Bronchial epithelial cell (primary cell): Measurements from ENCODE around the gene KLB. TPM values are rescaled to one million over a fixed set of nuclear protein-coding genes. Genes with fewer than 3 reads are reported as not detected.

Experiments used
- DNase-seq: peaks from one replicate; pipeline ENCODE4 v3.0.0-alpha.2; 2010; ENCODE audit warnings: low read depth
- FAIRE-seq: peaks from 2 replicates; lab custom pipeline; 2011; peaks lifted over from hg19 to GRCh38; lab: Jason Lieb, UNC
- H3K27me3 ChIP-seq: 2 replicates; pipeline ENCODE4 v1.5.1; 2011; ENCODE audit warnings: low read length; ENCODE audit not compliant: control insufficient read depth, insufficient read depth
- H3K36me3 ChIP-seq: 2 replicates; pipeline ENCODE4 v1.5.1; 2011; ENCODE audit warnings: low read length; ENCODE audit not compliant: control insufficient read depth, insufficient read depth
- H3K4me3 ChIP-seq: 2 replicates; pipeline ENCODE4 v1.5.1; 2011; ENCODE audit warnings: mild to moderate bottlenecking, low read depth, low read length, control low read depth
- total RNA-seq: library from RNA; depleted of rRNA; stranded (reverse); fragments of >200 nt; gene quantifications from 2 replicates; pipeline ENCODE4 v1.2.1, GENCODE V29; 2014
- TF ChIP-seq, protein P1 (sequence below): IDR thresholded peaks from 2 replicates; pipeline ENCODE4 v1.5.1; 2011; ENCODE audit warnings: mild to moderate bottlenecking, moderate library complexity, low read length, control low read depth, inconsistent platforms; ENCODE audit not compliant: insufficient read depth, severe bottlenecking

KLB gene
- total RNA-seq, 1 donor from 2014 or later = under 0.01 TPM

- Histone ChIP-seq H3K36me3 (no peaks in the 10 kb centered on the region), H3K4me3 (no peak overlapping the region), H3K27me3 (no peaks in the 10 kb centered on the region)
- DNase-seq = no peak
- no peak for FAIRE-seq
- TF ChIP-seq, protein P1, sequence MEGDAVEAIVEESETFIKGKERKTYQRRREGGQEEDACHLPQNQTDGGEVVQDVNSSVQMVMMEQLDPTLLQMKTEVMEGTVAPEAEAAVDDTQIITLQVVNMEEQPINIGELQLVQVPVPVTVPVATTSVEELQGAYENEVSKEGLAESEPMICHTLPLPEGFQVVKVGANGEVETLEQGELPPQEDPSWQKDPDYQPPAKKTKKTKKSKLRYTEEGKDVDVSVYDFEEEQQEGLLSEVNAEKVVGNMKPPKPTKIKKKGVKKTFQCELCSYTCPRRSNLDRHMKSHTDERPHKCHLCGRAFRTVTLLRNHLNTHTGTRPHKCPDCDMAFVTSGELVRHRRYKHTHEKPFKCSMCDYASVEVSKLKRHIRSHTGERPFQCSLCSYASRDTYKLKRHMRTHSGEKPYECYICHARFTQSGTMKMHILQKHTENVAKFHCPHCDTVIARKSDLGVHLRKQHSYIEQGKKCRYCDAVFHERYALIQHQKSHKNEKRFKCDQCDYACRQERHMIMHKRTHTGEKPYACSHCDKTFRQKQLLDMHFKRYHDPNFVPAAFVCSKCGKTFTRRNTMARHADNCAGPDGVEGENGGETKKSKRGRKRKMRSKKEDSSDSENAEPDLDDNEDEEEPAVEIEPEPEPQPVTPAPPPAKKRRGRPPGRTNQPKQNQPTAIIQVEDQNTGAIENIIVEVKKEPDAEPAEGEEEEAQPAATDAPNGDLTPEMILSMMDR = no peak
Measured at GRCh38 chr4:39486221-39486804, 79.6 kb downstream of the KLB start.

DNA sequence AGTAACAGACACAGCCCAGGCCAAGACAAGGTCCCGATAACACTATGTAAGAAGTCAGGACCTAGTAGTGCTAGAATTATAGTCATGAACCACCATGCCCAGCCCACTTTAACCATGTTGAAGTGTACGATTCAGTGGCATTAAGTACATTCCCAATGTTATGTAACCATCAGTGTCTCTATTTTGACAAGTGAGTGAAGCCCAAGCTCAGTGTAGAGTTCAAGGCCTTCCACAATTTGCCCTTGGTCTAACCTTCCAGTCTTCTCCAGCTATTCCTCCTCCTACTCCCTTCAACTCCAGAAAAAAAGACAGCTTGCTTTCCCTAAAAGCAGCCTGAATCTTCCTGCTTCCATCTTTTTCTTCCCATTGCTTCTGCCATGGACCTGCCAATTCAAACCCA, 83.6 kb downstream of the KLB start:
- Histone ChIP-seq H3K36me3 (no peaks in the 10 kb centered on the region), H3K4me3 (no peak overlapping the region), H3K27me3 (no peaks in the 10 kb centered on the region)
- FAIRE-seq (no peak), DNase-seq (no peak)
- TF ChIP-seq, protein P1 = no peak

- no peak for FAIRE-seq
- H3K4me3 ChIP-seq = no peak overlapping the region
Measured at GRCh38 chr4:39494354-39494753, 87.6 kb downstream of the KLB start.

DNA sequence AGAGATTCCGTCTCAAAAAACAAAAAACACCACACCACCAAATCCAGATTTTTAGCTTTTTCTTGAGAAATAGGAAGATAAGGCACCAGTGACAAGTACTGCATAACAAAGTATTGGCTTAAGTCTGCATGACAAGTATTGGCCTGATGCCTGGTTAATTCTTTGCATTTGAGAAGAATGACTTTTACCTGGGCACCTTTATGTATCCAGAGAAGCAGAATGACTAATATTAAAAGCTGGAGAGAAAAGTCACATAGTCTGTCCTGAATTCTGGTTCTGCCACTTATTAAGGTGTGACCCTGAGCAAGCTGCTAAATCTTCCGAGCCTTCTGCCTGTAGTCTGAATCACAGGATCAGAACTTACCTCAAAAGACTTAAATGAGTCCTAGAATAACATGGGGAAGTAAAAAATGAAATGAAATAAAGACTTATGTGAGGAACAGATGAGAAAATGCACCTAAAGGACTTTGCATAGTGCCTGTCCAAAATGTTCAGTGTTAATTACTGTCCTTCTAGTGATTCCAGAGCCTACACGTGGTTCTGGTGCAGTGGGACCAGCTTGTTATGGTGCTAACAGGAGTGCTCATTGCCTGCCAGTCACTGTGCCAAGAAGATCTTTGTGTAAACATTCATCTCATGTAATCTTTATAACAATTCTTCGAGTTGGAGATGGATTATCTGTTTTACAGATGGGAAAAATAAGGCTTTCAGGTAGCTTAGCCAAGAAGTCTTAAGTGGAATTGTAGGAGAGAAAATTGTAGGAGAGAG, 88.9 kb downstream of the KLB start:
- DNase-seq (peak; percentile 94), FAIRE-seq (no peak)
- TF ChIP-seq, protein P1 = no peak
- no peaks in the 10 kb centered on the region for H3K36me3 ChIP-seq
- no peak overlapping the region for H3K4me3 ChIP-seq
- no peaks in the 10 kb centered on the region for H3K27me3 ChIP-seq

More at GRCh38 chr4:39494354-39494753, 87.6 kb downstream of the KLB start:
- no peaks in the 10 kb centered on the region for H3K36me3 ChIP-seq
- no peaks in the 10 kb centered on the region for H3K27me3 ChIP-seq
- no peak for DNase-seq
- TF ChIP-seq, protein P1 = no peak

GRCh38 chr4:39497909-39498726, 91.4 kb downstream of the KLB start:
- Histone ChIP-seq H3K36me3 (peaks cover 4% of the 10 kb centered on the region), H3K27me3 (no peaks in the 10 kb centered on the region), H3K4me3 (no peak overlapping the region)
- TF ChIP-seq, protein P1 = no peak
- FAIRE-seq (no peak), DNase-seq (no peak)
